MM.1S (cell line): Measurements from ENCODE around the gene UBE2R2.
"Not testable (repeated sequence)": the region's sequence is repeated elsewhere in the genome, so short reads cannot be mapped to it uniquely, and the experiment has no call there.

ENCODE experiments used
- EZH2 ChIP-seq: fragments of 300-600 bp; sonication (generic); optimal IDR thresholded peaks from 2 replicates; pipeline ENCODE3; 2017; ENCODE audit warnings: low read depth, mild to moderate bottlenecking, antibody characterized with exemption, low read length, mixed read lengths
- EZH2phosphoT487 ChIP-seq: fragments of 300-600 bp; sonication (generic); IDR thresholded peaks from 2 replicates; pipeline ENCODE4 v1.6.1; 2018; ENCODE audit warnings: antibody characterized with exemption, low read length
- TF ChIP-seq, protein P1 (sequence below): fragments of 300-600 bp; sonication (generic); IDR thresholded peaks from 2 replicates; pipeline ENCODE4 v1.5.1; 2016; ENCODE audit warnings: antibody characterized with exemption, low read length, mixed read lengths

DNA sequence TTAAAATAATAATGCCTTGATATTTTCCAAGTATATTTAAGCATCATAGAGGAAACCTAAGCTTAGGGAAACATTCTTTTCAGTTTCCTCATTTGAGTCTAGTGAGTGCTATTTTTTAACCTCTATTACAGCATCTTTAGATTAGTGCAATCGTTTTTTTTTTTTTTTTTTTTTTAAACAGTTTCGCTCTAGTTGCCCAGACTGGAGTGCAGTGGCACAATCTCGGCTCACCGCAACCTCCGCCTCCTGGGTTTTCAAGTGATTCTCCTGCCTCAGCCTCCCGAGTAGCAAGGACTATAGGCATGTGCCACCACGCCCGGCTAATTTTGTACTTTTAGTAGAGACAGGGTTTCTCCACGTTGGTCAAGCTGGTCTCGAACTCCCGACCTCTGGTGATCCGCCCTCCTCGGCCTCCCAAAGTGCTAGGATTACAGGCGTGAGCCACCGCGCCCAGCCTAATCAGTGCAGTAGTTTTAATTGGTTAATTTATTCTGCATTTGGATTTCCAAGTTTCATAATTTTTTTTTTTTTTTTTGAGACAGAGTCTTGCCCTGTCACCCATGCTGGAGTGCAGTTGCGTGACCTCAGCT, 12.8 kb downstream of the UBE2R2 start:
- TF ChIP-seq, protein P1, sequence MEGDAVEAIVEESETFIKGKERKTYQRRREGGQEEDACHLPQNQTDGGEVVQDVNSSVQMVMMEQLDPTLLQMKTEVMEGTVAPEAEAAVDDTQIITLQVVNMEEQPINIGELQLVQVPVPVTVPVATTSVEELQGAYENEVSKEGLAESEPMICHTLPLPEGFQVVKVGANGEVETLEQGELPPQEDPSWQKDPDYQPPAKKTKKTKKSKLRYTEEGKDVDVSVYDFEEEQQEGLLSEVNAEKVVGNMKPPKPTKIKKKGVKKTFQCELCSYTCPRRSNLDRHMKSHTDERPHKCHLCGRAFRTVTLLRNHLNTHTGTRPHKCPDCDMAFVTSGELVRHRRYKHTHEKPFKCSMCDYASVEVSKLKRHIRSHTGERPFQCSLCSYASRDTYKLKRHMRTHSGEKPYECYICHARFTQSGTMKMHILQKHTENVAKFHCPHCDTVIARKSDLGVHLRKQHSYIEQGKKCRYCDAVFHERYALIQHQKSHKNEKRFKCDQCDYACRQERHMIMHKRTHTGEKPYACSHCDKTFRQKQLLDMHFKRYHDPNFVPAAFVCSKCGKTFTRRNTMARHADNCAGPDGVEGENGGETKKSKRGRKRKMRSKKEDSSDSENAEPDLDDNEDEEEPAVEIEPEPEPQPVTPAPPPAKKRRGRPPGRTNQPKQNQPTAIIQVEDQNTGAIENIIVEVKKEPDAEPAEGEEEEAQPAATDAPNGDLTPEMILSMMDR: not testable (repeated sequence)
- TF ChIP-seq EZH2, EZH2phosphoT487: not testable (repeated sequence)
